ELR (cell line): Measurements from ENCODE around the gene CRKL.
"Not testable (repeated sequence)": the region's sequence is repeated elsewhere in the genome, so short reads cannot be mapped to it uniquely, and the experiment has no call there.

Experiments
- DNase-seq: peaks from one replicate; pipeline ENCODE4 v3.0.0-alpha.2; 2015; ENCODE audit warnings: low read depth

The CRKL gene

DNA sequence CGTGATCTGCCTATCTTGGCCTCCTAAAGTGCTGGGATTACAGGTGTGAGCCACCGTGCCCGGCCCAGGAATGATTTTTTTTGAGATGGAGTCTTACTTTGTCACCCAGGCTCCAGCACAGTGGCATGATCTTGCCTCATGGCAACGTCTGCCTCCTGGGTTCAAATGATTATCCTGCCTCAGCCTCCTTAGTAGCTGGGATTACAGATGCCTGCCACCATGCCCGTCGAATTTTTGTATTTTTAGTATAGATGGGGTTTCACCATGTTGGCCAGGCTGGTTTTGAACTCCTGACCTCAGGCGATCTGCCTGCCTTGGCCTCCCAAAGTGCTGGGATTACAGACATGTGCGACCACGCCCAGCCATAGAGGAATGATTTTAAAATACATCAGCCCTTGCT lies 17.8 kb downstream of the CRKL start:
- DNase-seq, result not testable (repeated sequence)

DNA sequence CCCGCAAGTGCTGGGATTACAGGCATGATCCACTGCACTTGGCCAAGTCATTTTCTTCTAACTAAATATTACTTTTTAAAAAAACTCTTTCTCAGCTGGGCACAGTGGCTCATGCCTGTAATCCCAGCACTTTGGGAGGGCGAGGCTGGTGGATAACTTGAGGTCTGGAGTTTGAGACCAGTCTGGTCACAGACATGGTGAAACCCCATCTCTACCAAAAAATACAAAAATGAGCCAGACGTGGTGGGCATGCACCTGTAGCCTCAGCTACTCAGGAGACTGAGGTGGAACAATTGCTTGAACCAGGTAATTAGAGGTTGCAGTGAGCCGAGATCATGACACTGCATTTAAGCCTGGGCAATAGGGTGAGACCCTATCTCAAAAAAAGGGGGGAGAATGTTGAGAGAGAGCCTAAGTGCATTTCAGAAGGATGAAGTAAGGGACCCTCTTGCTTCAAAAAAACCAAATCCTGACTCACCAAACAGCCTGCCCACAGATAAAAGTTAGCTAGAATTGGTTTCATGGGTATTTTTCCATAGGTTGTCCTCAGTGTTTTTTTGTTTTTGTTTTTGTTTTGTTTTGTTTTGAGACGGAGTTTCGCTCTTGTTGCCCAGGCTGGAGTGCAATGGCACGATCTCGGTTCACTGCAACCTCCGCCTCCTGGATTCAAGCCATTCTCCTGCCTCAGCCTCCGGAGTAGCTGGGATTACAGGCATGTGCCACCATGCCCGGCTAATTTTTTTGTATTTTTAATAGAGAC lies 18.8 kb downstream of the CRKL start:
- DNase-seq, result not testable (repeated sequence)

DNA sequence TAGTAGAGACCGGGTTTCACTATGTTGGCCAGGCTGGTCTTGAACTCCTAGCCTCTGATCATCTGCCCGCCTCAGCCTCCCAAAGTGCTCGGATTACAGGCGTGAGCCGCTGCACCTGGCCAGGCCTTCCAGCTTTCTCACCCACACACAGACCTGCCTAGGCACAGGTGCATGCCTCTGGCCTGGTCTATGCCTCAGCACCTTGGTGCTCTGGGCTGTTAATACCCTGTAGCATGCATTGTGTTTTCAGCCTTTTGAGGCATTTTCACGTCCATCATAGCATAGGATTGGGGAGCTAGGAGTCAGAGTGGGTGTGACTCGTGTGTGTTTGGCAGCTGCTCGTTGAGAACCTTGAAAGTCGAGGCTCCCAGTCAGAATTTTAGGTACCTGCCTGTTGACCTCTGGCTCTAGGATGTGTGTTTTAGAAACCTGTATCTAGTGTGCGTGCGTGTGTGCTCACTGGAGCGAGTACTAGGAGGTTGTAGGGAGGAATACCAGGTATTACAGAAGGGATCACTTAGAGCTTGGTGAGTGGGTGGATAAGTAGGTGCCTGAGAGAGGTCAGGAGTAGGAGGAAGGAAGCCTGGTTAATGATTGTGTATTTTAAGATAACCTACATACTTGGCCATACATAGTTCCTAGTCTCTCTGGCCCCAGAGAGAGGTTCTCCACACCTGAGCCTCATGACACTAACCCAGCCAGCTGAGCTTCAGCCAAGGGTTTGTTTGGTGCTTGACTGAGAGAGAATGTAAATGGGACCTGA lies 20.0 kb downstream of the CRKL start:
- no peak for DNase-seq

DNA sequence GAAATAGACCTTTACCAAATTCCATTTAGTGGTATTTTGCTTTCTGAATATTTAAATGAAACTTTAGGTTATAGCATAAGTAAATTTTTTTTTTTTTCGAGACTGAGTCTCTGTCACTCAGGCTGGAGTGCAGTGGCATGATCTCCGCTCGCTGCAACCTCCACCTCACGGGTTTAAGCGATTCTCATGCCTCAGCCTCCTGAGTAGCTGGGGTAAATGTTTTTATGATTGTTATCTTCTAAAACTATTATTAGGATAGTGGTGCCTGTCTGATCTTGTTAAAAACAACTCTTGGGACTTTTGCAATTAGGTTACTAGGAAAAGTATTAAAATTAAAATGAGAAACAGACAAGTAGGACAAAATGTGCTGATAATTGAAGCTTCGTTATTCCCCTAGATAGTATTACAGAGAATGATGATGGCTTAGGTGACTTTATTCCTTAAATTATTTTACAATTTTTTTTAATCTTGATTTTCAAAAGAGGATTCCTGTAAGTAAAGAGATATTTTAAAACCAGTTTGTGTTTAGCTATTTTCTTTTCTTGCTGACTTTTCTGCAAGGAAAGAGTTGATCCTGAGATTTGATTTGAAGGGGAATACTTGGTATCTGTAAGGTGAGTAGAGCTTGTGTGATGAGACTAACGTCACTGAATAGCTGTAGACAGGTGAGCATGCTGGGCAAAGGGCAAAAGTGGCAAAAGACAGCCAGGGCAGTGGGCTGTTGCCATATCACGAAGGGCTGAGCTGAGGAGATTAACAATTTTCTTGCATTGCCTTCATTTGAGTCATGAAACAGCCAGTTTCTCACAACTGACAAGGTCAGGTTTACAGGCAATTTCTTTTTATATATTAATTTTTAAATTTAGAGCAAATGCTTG lies 20.8 kb downstream of the CRKL start:
- no peak for DNase-seq

DNA sequence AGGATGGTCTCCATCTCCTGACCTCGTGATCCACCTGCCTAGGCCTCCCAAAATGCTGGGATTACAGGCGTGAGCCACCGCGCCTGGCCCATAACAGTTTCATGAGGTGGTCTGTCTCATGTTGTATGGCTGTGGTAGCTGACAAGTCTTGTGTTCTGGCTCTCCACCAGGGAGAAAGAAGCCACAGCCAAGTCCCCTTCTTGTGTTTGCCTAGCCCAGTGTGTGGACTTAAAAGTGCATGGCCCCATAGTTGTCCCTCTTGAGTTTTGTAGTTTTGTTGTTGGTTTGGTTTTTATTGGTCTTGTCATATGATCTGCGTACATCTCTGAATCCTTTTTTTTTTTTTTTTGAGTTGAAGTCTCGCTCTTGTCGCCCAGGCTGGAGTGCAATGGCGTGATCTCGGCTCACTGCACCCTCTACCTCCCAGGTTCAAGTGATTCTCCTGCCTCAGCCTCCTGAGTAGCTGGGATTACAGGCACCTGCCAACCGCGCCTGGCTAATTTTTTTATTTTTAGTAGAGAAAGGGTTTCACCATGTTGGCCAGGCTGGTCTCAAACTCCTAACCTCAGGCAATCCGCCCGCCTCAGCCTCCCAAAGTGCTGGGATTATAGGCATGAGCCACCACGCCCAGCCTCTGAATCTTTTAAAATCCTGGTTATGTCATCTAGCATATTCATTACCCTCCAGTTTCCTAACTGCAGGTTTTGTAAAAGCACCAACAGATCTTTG lies 22.4 kb downstream of the CRKL start:
- not testable (repeated sequence) for DNase-seq

DNA sequence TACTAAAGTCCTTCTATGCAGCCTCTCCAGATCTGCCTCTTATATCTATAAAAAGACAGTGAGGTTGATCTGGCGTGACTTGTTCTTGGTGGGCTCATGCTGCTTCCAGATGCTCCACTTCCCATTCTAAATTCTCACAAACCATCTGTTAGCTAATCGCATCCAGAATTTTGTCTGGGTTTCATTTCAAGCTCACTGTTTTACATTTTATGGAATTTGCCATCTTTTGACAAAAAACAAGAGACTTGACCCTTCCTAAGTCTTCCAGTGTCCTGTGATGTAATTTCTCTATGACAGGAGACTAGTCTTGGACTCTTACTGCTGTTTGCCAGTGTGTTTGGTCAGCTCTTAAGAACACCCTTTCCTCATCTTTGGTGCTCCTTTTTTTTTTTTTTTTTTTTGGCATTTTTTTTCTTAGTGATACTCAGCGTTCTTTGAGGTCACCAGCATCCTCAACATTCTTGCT lies 23.0 kb downstream of the CRKL start:
- DNase-seq, result no peak

DNA sequence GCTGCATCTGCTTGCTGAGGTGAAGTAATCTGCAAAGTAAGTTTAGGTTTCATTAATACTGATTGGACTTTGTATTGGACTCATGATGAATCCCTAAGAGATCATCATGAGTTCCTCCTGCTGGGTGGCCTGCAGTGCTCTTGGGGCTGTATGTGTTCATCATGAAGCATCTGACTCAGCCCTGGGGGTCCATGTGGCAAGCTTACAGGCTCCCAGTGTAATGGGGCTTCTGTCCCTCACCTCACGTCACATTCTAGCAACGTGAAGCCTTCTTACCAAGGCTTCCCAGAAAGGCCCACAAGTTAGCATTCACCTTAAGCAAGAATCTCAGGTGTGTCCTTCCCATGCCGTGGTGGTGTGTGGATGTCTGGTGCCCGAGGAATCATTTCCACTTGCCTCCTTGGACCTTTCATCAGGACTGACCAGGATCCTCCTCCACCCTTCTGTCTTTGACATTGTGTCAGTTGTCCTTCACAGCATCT lies 23.7 kb downstream of the CRKL start:
- no peak for DNase-seq

DNA sequence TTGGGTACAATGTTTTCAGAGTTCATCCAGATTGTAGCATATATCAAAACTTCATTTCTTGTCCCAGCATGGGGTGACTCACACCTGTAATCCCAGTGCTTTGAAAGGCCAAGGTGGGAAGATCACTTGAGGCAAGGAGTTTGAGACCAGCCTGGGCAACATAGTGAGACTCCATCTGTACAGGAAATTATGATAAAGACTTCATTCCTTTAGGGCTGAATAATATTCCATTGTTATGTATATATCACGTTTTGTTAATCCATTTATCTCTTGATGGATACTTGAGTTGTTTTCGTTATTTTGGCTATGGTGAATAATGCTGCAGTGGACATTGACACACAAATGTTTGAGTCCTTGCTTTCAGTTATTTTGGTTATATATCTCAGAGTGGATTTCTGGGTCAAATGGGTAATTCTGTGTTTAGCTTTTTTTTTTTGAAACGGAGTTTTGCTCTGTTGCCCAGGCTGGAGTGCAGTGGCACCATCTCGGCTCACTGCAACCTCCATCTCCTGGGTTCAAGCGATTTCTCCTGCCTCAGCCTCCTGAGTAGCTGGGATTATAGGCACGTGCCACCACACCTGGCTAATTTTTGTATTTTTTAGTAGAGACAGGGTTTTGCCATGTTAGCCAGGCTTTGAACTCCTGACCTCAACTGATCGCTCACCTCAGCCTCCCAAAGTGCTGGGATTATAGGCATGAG lies 25.1 kb downstream of the CRKL start:
- DNase-seq, result not testable (repeated sequence)

DNA sequence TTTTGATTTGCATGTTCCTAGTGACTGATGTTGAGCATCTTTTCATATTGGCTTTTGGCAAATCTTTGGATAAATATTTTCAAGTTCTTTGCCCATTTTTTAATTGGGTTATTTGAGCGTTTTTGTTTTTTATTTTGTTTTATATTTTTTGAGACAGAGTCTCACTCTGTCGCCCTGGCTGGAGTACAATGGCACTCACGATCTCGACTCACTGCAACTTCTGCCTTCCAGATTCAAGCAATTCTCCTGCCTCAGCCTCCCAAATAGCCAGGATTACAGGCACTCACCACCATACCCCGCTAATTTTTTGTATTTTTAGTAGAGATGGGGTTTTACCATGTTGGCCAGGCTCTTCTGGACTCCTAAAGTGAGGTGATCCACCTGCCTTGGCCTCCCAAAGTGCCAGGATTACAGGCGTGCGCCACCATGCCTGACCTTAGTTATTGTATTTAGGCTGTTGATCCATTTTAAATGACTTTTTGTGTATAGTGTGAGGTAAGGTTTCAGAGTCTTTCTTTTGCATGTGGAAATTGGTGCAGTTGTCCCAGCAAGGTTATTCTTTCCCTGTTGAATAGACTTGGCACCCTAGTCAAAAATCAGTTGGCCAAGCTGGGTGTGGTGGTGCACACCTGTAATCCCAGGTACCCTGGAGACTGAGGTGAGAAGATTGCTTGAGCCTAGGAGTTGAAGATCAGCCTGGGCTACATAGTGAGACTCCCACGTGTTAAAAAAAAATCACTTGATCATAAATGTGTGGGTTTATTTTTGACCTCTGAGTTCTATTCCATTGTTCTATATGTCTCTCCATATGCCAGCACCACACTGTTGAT lies 26.1 kb downstream of the CRKL start:
- no peak for DNase-seq

DNA sequence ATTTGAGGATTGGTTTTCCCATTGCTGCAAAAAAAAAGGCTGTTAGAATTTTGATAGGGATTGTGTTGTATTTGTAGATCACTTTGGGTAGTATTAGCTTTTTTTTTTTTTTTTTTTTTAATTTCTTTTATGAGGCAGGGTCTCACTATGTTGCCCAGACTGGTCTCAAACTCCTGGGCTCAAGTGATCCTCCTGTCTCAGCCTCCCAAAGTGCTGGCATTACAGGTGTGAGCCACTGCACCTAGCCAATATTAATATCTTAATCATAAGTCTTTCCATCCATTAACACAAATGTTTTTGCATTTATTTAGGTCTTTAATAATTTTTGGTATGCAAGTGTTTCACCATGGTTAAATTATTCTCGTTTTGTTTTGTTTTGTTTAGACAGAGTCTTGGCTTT lies 26.8 kb downstream of the CRKL start:
- DNase-seq, result no peak

DNA sequence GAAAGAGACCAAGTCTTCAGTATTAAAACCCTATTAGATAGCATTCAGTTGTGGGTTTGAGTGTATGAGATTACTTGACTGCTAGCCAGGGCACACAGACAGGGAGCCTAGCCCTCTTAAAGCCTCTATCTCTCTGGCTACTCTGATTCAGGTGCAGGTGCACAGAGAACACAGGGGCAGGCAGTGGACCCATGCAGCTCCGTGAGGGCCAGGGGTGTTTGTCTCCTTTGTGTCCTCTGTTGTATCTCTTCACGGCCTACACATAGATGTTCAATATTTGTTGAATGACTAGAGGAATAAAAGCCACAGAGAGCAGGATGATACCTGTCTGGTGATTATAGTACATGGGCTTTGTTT lies 28.3 kb downstream of the CRKL start:
- no peak for DNase-seq

DNA sequence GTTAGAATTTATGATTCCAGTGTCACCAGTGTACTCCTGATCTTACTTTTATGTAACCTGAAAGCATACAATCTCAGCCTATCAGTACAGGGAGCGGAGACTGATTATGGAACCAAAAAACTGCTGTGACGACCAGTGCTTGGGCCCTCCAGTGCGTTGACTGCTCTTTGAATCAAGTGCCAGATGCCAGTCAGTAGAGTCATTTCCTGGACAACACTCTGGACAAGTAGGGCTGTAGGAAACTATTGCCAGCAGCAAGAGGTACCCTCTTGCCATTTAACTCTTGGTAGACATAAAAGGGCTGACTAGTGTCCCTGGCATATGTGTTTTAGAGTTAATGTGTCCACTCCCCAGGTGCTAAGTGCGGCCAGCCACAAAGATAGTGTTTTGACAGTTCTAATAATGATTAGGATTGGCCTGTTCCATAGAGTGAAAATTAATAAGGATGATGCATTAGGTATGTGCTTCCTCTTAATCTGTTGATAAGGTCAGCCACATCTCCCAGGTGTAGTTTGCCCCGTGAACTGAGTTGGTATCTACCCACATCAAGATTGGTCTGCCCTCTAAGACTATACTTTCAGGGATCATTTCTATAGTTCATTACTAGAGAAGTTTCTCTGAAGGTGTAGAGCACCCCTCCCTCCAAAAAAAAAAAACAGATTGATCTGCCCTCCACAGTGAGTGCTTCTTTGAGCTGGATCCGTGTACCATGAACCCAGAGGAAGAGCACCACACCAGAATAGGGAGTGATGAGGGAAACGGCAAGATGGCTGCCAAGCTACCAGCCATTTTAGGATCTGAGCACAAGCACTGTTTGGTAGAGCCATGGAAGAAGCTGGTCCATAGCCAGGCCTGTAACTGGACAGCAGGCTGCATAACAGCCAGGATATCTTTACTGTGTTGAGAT lies 29.1 kb downstream of the CRKL start:
- peak; percentile 67 for DNase-seq

DNA sequence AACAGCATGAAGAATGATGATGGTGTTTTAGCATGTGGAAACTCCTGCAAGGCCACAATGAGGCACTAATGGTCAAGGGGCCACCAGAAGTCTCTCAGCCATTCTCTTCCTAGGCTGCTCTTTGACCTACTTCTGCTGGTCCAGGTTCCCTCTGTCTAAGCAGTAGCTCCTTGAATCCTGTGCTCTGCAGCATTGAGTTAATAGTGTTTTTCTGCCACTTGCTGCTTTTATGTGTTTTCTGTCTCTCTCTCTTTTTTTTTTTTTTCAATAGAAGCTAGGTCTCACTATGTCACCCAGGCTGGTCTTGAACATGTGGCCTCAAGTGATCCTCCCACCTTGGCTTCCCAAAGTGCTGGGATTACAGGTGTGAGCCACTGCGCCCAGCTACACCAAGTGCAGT lies 29.8 kb downstream of the CRKL start:
- no peak for DNase-seq

DNA sequence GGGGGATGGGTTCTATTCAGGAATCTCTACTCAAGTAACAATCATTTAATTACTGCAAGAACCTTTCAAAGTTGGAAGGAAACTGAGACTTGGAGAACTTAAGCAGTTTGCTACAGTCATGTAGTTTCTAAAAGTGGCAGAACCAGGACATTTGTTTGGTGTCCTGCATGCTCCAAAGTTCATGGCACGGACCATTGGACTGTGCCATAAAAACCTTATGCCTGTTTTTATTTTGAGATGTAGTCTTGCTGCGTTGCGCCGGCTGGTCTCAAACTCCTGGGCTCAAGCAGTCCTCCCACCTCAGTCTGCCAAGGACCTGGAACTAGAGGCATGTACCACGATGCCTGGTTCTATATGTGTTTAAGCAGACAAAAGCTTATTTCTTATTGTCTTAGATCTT lies 31.2 kb downstream of the CRKL start:
- DNase-seq, result no peak

DNA sequence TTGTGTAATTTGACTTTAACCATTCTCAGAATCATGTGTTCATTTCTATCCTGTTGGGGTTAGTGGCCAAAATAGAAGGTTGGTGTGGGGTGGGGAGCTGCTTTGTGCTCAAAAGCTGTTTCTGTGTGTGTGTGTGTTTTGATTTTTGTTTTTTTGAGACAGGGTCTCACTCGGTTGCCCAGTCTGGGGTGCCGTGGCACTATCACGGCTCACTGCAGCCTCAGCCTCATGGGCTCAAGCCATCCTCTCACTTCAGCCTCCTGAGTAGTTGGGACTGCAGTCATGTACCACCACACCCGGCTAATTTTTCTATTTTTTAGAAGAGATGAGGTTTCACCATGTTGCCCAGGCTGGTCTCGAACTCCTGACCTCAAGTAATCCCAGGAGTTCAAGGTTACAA lies 31.8 kb downstream of the CRKL start:
- no peak for DNase-seq

DNA sequence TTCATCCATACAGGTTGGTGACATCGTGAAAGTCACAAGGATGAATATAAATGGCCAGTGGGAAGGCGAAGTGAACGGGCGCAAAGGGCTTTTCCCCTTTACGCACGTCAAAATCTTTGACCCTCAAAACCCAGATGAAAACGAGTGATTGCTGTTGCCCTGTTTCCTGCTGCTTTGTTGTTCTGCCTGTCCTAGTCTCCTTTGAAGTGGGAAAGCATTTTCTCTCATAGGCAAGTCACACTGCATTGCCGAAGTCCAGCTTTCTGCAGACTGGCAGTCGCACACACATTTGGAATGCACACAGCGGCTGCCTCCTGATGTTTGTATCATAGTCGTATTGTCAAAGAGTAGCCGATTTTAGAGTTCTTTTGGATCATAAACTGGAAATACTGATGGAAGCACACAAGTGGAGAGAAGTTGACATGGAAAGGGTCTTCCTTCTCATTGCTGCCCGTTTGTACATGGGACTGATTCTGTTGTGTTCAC lies 32.5 kb downstream of the CRKL start:
- DNase-seq, result no peak

DNA sequence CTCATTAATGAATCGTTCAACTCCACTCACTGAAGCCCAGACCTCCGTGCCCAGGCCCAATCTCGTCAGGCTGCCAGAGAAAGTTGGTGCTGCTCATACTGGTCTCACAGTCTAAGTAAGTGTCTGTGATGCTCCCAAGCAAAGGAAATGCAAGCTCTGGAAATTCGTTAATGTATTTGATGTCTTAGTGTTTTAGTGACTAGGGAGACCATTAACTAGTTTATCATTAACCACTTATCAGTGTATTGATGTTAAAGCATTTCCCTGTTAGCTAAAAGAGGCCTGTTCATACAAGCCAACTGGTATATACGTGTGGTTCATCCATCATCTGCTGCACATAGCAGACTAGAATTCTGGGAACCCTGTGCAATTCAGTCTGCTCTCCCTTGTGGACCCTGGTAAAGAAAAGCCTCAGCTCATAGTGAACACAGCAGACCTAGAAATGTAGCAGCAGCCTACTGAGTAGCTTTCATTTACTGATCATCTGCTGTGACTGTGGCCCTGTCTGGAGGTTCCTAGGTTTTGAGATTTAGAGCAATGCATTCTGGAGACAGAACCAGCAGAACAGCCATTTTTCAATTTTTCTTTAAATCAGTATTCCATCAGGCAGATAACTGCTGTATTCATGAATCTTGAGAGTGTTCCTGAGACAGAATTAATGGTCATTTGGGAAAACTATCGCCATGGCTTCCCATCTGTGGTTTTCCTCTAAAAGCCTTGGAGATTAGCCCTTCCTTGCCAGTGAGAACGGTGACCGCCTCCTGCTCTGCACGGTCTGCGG lies 34.1 kb downstream of the CRKL start:
- DNase-seq, result no peak

DNA sequence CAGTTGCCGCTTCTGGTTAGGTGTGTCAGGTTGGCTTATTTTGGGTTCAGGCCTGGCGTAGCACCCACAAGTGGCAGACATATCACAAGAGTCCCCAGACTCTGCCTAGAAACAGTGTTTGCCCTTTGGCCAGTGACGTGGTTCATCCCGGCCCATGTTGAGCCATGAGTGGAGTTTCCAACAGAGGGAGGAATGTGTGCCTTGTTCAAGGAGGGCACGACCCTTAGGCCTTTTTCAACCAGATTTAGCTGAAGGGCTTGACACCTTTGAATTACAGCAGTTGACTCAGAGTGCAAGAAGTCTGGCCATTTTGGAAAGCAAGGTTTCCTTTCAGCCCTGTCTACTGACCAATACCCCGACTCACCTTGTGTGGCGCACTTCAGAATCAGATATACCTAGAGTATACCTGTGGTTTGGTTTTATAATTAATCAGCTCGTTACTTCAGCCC lies 34.7 kb downstream of the CRKL start:
- DNase-seq, result no peak
